Middle frontal gyrus (tissue), 1 donor: ENCODE results near the gene C9.
"Not testable (repeated sequence)": the region's sequence is repeated elsewhere in the genome, so short reads cannot be mapped to it uniquely, and the experiment has no call there.

Source experiments
- DNase-seq: peaks from one replicate; pipeline ENCODE4 v3.0.0-alpha.2; 2015; ENCODE audit warnings: low spot score; ENCODE audit errors: extremely low spot score

The C9 gene

GRCh38 chr5:39364367-39364766 is at the start of gene C9:
TSS of gene C9 (minus strand) at chr5:39364495. CDS start at chr5:39364464, 31 bp downstream.
- DNase-seq = no peak

- no peak for DNase-seq
These were observed 49.5 kb upstream of the C9 start for GRCh38 chr5:39413771-39414170.

GRCh38 chr5:39412721-39413394 is 48.6 kb upstream of the C9 start:
- DNase-seq = no peak

- no peak for DNase-seq
These were observed 47.7 kb upstream of the C9 start for GRCh38 chr5:39411985-39412384.

- no peak for DNase-seq
These were observed 46.8 kb upstream of the C9 start for GRCh38 chr5:39411061-39411460.

GRCh38 chr5:39409033-39409432 is 44.7 kb upstream of the C9 start:
- DNase-seq = no peak

GRCh38 chr5:39405083-39405843 is 41.0 kb upstream of the C9 start:
- no peak for DNase-seq

GRCh38 chr5:39403761-39404160 is 39.5 kb upstream of the C9 start:
- DNase-seq = not testable (repeated sequence)

- DNase-seq = not testable (repeated sequence)
These were observed 37.8 kb upstream of the C9 start for GRCh38 chr5:39402140-39402539.

GRCh38 chr5:39400713-39401578 is 36.7 kb upstream of the C9 start:
- DNase-seq = no peak

GRCh38 chr5:39399135-39400036 is 35.1 kb upstream of the C9 start:
- DNase-seq = no peak

- DNase-seq = no peak
These were observed 32.5 kb upstream of the C9 start for GRCh38 chr5:39396843-39397242.

GRCh38 chr5:39395521-39395920 is 31.2 kb upstream of the C9 start:
- no peak for DNase-seq

- DNase-seq = no peak
These were observed 30.7 kb upstream of the C9 start for GRCh38 chr5:39394946-39395345.

GRCh38 chr5:39390945-39391344 is 26.6 kb upstream of the C9 start:
- DNase-seq = no peak

GRCh38 chr5:39387293-39387692 is 23.0 kb upstream of the C9 start:
- no peak for DNase-seq

GRCh38 chr5:39384271-39384670 is 20.0 kb upstream of the C9 start:
- DNase-seq = no peak

GRCh38 chr5:39381376-39381775 is 17.1 kb upstream of the C9 start:
- no peak for DNase-seq

GRCh38 chr5:39379693-39380092 is 15.4 kb upstream of the C9 start:
- no peak for DNase-seq

GRCh38 chr5:39377613-39378012 is 13.3 kb upstream of the C9 start:
- DNase-seq = no peak

GRCh38 chr5:39376293-39376714 is 12.0 kb upstream of the C9 start:
- DNase-seq = no peak
